Right atrium auricular region (tissue), 2 donors: ENCODE results near the gene RNF217. TPM values are rescaled to one million over a fixed set of nuclear protein-coding genes. Genes with fewer than 3 reads are reported as not detected.

Source experiments
- DNase-seq: peaks from one replicate; pipeline ENCODE4 v3.0.0-alpha.2; 2019; ENCODE audit warnings: low spot score
- H3K27ac ChIP-seq, 2 donors: fragments of 200-600 bp; sonication (generic); 1 replicate in 1 of 2; 2 replicates in 1 of 2; pipeline ENCODE4 v1.5.1; 2016 to 2019
- H3K27me3 ChIP-seq, 2 donors: fragments of 200-600 bp; sonication (generic); one replicate each; pipeline versions ENCODE4 v1.5.1 to v1.6.0; 2017 to 2019
- H3K36me3 ChIP-seq: fragments of 200-600 bp; sonication (generic); one replicate; pipeline ENCODE4 v1.5.1; 2016
- H3K4me1 ChIP-seq, 2 donors: fragments of 200-600 bp; sonication (generic); one replicate each; pipeline versions ENCODE4 v1.5.1 to v1.6.0; 2017 to 2019
- H3K4me3 ChIP-seq, 2 donors: fragments of 200-600 bp; sonication (generic); 1 replicate in 1 of 2; 2 replicates in 1 of 2; pipeline ENCODE4 v1.5.1; 2017 to 2019; ENCODE audit warnings: mild to moderate bottlenecking in 1 of 2, moderate library complexity in 1 of 2
- H3K9me3 ChIP-seq, 2 donors: fragments of 200-600 bp; sonication (generic); one replicate each; pipeline ENCODE4 v1.5.1; 2019
- CTCF ChIP-seq, 2 donors: fragments of 200-600 bp; sonication (generic); IDR thresholded peaks; one replicate each; pipeline ENCODE4 v1.5.1; 2019; ENCODE audit warnings: antibody characterized with exemption in 2 of 2
- total RNA-seq, 2 donors: library from RNA; depleted of rRNA; stranded (reverse); fragments of >200 nt; gene quantifications; one replicate each; pipeline ENCODE4 v1.1.0, GENCODE V29; 2016

The RNF217 gene
- total RNA-seq, 2 donors from 2014 or later = 12.7 to 14.1 TPM

DNA sequence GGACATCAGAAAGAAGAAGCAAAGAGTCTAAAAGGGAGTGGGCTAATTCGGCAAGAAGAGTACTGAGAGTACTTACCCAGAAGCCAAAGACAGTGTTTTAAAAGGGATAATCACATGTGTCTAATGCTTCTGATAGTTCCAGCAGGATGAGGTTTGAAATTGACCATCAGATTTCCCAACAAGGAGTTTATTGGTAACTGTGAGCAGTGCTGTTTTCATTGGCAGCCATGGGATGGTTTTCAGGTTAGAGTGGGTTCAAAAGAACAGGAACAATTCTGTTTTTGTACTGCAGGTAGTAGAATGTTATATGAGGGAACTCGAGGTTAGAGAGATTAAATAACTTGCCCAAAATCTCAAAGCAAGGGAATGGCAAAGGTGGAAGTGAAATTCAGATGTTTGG, 8.5 kb downstream of the RNF217 start:
- H3K27me3 ChIP-seq = no peaks in the 10 kb centered on the region
- DNase-seq = no peak
- H3K36me3 ChIP-seq = peaks cover 11% of the 10 kb centered on the region
- no peaks in the 10 kb centered on the region for H3K9me3 ChIP-seq
- no peak for TF ChIP-seq CTCF (IDR thresholded peaks at IDR 0.05)
- H3K4me1 ChIP-seq = peaks cover 0 to 16% of the 10 kb centered on the region in 2 donors
- no peak overlapping the region for H3K27ac ChIP-seq
- no peak overlapping the region for H3K4me3 ChIP-seq

DNA sequence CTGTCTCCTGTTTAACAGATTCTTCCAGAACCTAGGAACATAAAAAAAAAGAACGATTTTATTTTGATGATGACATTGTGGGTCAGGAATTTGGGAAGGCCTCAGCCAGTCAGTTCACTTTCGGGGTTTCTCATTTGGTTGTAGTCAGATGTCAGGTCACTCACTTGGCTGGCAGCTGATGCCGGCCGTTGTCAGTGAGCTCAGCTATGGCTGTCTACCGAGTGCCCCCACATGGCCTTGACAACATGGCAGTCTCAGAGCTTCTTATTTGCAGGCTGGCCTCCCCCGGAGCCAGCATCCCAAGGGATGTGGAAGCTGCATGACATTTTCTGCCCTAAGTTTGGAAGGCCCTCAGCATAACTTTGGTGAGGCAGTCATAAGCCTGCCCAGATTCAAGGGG, 11.5 kb downstream of the RNF217 start:
- Histone ChIP-seq H3K27ac (no peak overlapping the region), H3K36me3 (peaks cover 19% of the 10 kb centered on the region), H3K4me1 (peaks cover 0 to 1% of the 10 kb centered on the region in 2 donors), H3K9me3 (peaks cover 0 to 9% of the 10 kb centered on the region in 2 donors), H3K4me3 (no peak overlapping the region), H3K27me3 (no peaks in the 10 kb centered on the region)
- TF ChIP-seq CTCF (IDR thresholded peaks at IDR 0.05) = no peak
- DNase-seq = no peak

GRCh38 chr6:124974771-124975377, 12.6 kb downstream of the RNF217 start:
- Histone ChIP-seq H3K27ac (no peak overlapping the region), H3K4me3 (no peak overlapping the region), H3K4me1 (no peaks in the 10 kb centered on the region), H3K27me3 (no peaks in the 10 kb centered on the region), H3K36me3 (peaks cover 23% of the 10 kb centered on the region), H3K9me3 (peaks cover 0 to 11% of the 10 kb centered on the region in 2 donors)
- no peak for DNase-seq
- no peak for TF ChIP-seq CTCF (IDR thresholded peaks at IDR 0.05)

DNA sequence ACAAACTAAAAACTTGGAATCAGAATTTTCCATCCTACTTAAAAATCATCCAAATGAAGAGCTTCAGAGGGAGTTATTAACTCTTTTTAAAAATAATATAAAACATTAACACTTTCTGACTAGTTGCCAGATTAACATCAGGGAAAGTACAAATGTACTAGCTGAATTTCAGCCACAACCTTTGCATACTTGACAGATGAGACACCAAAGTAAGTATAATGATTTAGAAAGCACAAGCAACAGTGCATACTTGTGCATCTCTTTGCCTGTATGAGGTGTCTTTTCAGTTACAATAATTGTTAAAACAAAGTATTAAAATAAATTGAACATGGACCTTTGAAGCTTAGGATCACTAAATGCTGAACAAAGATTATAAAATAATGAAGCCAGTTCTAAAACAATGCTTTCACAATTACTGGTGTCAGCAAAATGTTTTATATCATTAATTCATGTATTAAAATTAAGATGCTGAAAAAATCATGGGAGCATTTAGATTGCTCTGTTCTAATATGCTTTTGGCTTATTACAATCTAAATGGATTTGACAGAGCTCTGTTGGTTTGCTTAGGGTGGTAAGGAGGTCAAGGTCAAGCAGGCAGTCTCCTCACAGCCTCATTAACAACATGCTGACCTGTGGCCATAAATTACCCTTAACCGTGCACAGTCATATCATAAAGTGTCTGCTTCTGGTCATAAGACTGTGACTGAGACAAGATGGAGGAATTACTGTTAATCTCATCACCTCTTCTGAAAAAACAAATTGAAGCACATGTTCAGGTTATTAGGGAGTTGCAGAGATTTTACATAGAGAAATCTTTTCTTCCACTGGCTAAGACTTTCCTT, 15.1 kb downstream of the RNF217 start:
- Histone ChIP-seq H3K4me1 (no peaks in the 10 kb centered on the region), H3K27ac (no peak overlapping the region), H3K9me3 (peaks cover 0 to 11% of the 10 kb centered on the region in 2 donors), H3K36me3 (peaks cover 16% of the 10 kb centered on the region), H3K27me3 (no peaks in the 10 kb centered on the region), H3K4me3 (no peak overlapping the region)
- no peak for DNase-seq
- no peak for TF ChIP-seq CTCF (IDR thresholded peaks at IDR 0.05)

- no peaks in the 10 kb centered on the region for H3K4me1 ChIP-seq
- no peak for DNase-seq
- H3K36me3 ChIP-seq = peaks cover 15% of the 10 kb centered on the region
- no peak overlapping the region for H3K27ac ChIP-seq
- TF ChIP-seq CTCF (IDR thresholded peaks at IDR 0.05) = no peak
- no peaks in the 10 kb centered on the region for H3K27me3 ChIP-seq
- H3K9me3 ChIP-seq = peaks cover 0 to 11% of the 10 kb centered on the region in 2 donors
- no peak overlapping the region for H3K4me3 ChIP-seq
Measured at GRCh38 chr6:124978451-124979293, 16.4 kb downstream of the RNF217 start.
